GM21447 (cell line): ENCODE results near the gene GRIK1.

Experiments used
- ATAC-seq: cut with Tn5 transposase; IDR thresholded peaks from one replicate; pipeline ENCODE4 v1.9.1; 2021; ENCODE audit not compliant: unreplicated experiment

GRIK1 gene

GRCh38 chr21:29676395-29676794, 263.4 kb downstream of the GRIK1 start:
- ATAC-seq: no peak

- no peak for ATAC-seq
Observed at GRCh38 chr21:29675451-29675850, 264.3 kb downstream of the GRIK1 start.

GRCh38 chr21:29674343-29674742, 265.5 kb downstream of the GRIK1 start:
- ATAC-seq: no peak

GRCh38 chr21:29673096-29673610, 266.6 kb downstream of the GRIK1 start:
- no peak for ATAC-seq

- ATAC-seq: no peak
Observed at GRCh38 chr21:29671728-29672127, 268.1 kb downstream of the GRIK1 start.

- no peak for ATAC-seq
Observed at GRCh38 chr21:29670228-29670627, 269.6 kb downstream of the GRIK1 start.

- no peak for ATAC-seq
Observed at GRCh38 chr21:29669416-29669815, 270.4 kb downstream of the GRIK1 start.

GRCh38 chr21:29667651-29668050, 272.1 kb downstream of the GRIK1 start:
- ATAC-seq: no peak

GRCh38 chr21:29664615-29665014, 275.2 kb downstream of the GRIK1 start:
- ATAC-seq: no peak

- ATAC-seq: no peak
Observed at GRCh38 chr21:29661672-29662442, 277.9 kb downstream of the GRIK1 start.

- ATAC-seq: no peak
Observed at GRCh38 chr21:29660047-29660720, 279.6 kb downstream of the GRIK1 start.

- no peak for ATAC-seq
Observed at GRCh38 chr21:29658934-29659203, 280.9 kb downstream of the GRIK1 start.

GRCh38 chr21:29658177-29658933, 281.4 kb downstream of the GRIK1 start:
- no peak for ATAC-seq

GRCh38 chr21:29657240-29657989, 282.4 kb downstream of the GRIK1 start:
- no peak for ATAC-seq

GRCh38 chr21:29656504-29657239, 283.1 kb downstream of the GRIK1 start:
- ATAC-seq: no peak

- ATAC-seq: no peak
Observed at GRCh38 chr21:29655577-29655976, 284.2 kb downstream of the GRIK1 start.

GRCh38 chr21:29654855-29655254, 284.9 kb downstream of the GRIK1 start:
- ATAC-seq: no peak

GRCh38 chr21:29654203-29654602, 285.6 kb downstream of the GRIK1 start:
- no peak for ATAC-seq

- no peak for ATAC-seq
Observed at GRCh38 chr21:29650523-29651022, 289.2 kb downstream of the GRIK1 start.

GRCh38 chr21:29649406-29649814, 290.4 kb downstream of the GRIK1 start:
- ATAC-seq: no peak
